ENCODE results near the gene SZRD1. TPM values are rescaled to one million over a fixed set of nuclear protein-coding genes. Genes with fewer than 3 reads are reported as not detected.

SZRD1 gene
- total and polyA plus RNA-seq, 9 of the 15 experiments (the other 6 are each of a cell fraction or from before 2014, with no cell fraction given), result 3.9 to 149 (median 82.5) TPM

DNA sequence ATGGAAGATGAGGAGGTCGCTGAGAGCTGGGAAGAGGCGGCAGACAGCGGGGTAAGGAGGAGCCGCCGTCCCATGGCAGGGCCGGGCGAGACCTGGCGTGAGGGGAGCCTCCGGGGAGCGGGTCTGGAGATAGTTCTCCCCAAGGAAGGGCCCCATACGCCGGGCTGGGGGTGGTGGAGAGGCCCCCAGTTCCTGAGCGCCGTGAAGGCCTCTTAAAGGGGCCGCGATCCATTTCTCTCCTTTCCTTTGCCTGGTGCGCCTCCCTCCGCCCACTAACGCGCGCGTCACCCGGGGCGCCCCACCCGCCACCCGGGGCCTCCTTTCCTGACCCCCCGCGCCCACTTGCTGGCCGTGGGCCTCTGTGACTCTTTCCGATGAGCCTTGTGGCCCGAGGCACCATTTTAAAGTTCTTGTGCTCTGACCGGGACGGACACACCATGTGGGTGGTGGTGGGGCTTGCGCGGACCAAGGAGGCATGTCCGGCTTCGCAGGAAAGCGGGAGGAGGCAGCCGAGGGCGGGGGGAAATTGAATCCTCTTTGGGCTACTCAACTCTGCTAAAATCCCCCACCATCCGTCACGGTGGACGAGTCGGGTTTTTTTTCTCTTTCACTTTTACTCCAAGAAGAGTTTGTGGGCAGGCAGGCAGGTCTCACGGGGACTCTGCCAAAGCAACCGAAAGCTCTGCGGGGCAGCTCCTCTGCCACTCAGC, 371 bp downstream of the SZRD1 start (continued):
- TF ChIP-seq ZNF717 (CRISPR knock-in tag; IDR thresholded peaks at IDR 0.05), result no peak
- TF ChIP-seq ZNF561 (CRISPR knock-in tag; conservative IDR thresholded peaks at IDR 0.05), result 0 out of 2 replicates have a peak, but pooled peaks have one; percentile 18
- TF ChIP-seq, protein P1, sequence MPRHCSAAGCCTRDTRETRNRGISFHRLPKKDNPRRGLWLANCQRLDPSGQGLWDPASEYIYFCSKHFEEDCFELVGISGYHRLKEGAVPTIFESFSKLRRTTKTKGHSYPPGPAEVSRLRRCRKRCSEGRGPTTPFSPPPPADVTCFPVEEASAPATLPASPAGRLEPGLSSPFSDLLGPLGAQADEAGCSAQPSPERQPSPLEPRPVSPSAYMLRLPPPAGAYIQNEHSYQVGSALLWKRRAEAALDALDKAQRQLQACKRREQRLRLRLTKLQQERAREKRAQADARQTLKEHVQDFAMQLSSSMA (CRISPR knock-in tag; IDR thresholded peaks at IDR 0.05), result peak; percentile 66; the same call in 1 of the 2 replicates
- peak; percentile 9; the same call in 1 of the 2 replicates for TF ChIP-seq ZNF12 (CRISPR knock-in tag; IDR thresholded peaks at IDR 0.05)
- 0 out of 2 replicates have a peak, but pooled peaks have one; percentile 36 for TF ChIP-seq CEBPG (CRISPR knock-in tag; IDR thresholded peaks at IDR 0.05)
- TF ChIP-seq CEBPG (tag; conservative IDR thresholded peaks at IDR 0.05 in 1 of 2, IDR thresholded peaks at IDR 0.05 in 1 of 2), result no peak
- TF ChIP-seq NFIC (IDR thresholded peaks at IDR 0.05), result no peak; the same call in 1 of the 2 replicates
- TF ChIP-seq ZNF23 (CRISPR knock-in tag; IDR thresholded peaks at IDR 0.05), result no peak
- TF ChIP-seq ATF7 (IDR thresholded peaks at IDR 0.05), result peak; percentile 53; the same call in 1 of the 2 replicates
- TF ChIP-seq, protein P2, sequence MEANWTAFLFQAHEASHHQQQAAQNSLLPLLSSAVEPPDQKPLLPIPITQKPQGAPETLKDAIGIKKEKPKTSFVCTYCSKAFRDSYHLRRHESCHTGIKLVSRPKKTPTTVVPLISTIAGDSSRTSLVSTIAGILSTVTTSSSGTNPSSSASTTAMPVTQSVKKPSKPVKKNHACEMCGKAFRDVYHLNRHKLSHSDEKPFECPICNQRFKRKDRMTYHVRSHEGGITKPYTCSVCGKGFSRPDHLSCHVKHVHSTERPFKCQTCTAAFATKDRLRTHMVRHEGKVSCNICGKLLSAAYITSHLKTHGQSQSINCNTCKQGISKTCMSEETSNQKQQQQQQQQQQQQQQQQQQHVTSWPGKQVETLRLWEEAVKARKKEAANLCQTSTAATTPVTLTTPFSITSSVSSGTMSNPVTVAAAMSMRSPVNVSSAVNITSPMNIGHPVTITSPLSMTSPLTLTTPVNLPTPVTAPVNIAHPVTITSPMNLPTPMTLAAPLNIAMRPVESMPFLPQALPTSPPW (CRISPR knock-in tag; IDR thresholded peaks at IDR 0.05), result peak; percentile 89
- no peak for TF ChIP-seq ZNF668 (CRISPR knock-in tag; IDR thresholded peaks at IDR 0.05)
- peak; percentile 68; the same call in 1 of the 2 replicates for TF ChIP-seq PML (IDR thresholded peaks at IDR 0.05; ENCODE audit: low read length)
- TF ChIP-seq CCAR2 (IDR thresholded peaks at IDR 0.05; ENCODE audit: low read depth, low read length), result no peak
- no peak for TF ChIP-seq NEUROD1 (IDR thresholded peaks at IDR 0.05; ENCODE audit: borderline replicate concordance, low read depth, low read length, partially characterized antibody)
- TF ChIP-seq, protein P3, sequence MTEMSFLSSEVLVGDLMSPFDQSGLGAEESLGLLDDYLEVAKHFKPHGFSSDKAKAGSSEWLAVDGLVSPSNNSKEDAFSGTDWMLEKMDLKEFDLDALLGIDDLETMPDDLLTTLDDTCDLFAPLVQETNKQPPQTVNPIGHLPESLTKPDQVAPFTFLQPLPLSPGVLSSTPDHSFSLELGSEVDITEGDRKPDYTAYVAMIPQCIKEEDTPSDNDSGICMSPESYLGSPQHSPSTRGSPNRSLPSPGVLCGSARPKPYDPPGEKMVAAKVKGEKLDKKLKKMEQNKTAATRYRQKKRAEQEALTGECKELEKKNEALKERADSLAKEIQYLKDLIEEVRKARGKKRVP (CRISPR knock-in tag; IDR thresholded peaks at IDR 0.05), result no peak
- TF ChIP-seq, protein P4, sequence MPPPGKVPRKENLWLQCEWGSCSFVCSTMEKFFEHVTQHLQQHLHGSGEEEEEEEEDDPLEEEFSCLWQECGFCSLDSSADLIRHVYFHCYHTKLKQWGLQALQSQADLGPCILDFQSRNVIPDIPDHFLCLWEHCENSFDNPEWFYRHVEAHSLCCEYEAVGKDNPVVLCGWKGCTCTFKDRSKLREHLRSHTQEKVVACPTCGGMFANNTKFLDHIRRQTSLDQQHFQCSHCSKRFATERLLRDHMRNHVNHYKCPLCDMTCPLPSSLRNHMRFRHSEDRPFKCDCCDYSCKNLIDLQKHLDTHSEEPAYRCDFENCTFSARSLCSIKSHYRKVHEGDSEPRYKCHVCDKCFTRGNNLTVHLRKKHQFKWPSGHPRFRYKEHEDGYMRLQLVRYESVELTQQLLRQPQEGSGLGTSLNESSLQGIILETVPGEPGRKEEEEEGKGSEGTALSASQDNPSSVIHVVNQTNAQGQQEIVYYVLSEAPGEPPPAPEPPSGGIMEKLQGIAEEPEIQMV (tag; conservative IDR thresholded peaks at IDR 0.05; ENCODE audit: low read depth), result no peak
- TF ChIP-seq SLC30A9 (CRISPR knock-in tag; IDR thresholded peaks at IDR 0.05), result no peak
- TF ChIP-seq RBFOX2 (IDR thresholded peaks at IDR 0.05; ENCODE audit: low read depth, low read length), result peak; percentile 93
- no peak for TF ChIP-seq BDP1 (IDR thresholded peaks at IDR 0.05; ENCODE audit: insufficient read depth, insufficient read length)
- no peak; the same call in 1 of the 2 replicates for TF ChIP-seq JUND (IDR thresholded peaks at IDR 0.05; ENCODE audit: borderline replicate concordance, low read depth, low read length)
- TF ChIP-seq JUND (tag; IDR thresholded peaks at IDR 0.05; ENCODE audit: borderline replicate concordance, low read depth, low read length), result peak; percentile 4; the same call in 1 of the 3 replicates
- TF ChIP-seq, protein P5, sequence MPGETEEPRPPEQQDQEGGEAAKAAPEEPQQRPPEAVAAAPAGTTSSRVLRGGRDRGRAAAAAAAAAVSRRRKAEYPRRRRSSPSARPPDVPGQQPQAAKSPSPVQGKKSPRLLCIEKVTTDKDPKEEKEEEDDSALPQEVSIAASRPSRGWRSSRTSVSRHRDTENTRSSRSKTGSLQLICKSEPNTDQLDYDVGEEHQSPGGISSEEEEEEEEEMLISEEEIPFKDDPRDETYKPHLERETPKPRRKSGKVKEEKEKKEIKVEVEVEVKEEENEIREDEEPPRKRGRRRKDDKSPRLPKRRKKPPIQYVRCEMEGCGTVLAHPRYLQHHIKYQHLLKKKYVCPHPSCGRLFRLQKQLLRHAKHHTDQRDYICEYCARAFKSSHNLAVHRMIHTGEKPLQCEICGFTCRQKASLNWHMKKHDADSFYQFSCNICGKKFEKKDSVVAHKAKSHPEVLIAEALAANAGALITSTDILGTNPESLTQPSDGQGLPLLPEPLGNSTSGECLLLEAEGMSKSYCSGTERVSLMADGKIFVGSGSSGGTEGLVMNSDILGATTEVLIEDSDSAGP (CRISPR knock-in tag; IDR thresholded peaks at IDR 0.05), result peak; percentile 96
- TF ChIP-seq TRIM24 (IDR thresholded peaks at IDR 0.05), result peak in 1 of 2 experiments; percentile 16; a peak in 1 of 4 replicates
